Fibroblast of the aortic adventitia (primary cell): ENCODE data around the gene SYDE1. TPM values are rescaled to one million over a fixed set of nuclear protein-coding genes. Genes with fewer than 3 reads are reported as not detected.
A peak's percentile ranks its signal among the peaks of the same experiment; 100 is the strongest.

ENCODE experiments used
- DNase-seq: peaks from one replicate; pipeline ENCODE4 v3.0.0-alpha.2; 2010; ENCODE audit warnings: low read depth
- H3K4me3 ChIP-seq: 2 replicates; pipeline ENCODE4 v1.5.1; 2011; ENCODE audit warnings: low read depth, mild to moderate bottlenecking, control low read depth, low read length, moderate library complexity
- small RNA-seq: library from RNA; depleted of rRNA; stranded (forward); fragments of <200 nt; gene quantifications from one replicate; pipeline ENCODE3, GENCODE V24; 2012
- total RNA-seq: library from RNA; depleted of rRNA; stranded (reverse); fragments of >200 nt; gene quantifications from 2 replicates; pipeline ENCODE4 v1.2.3, GENCODE V29; 2012; ENCODE audit warnings: low replicate concordance
- TF ChIP-seq, protein P1 (sequence below): IDR thresholded peaks from 2 replicates; pipeline ENCODE4 v1.5.1; 2011; ENCODE audit warnings: mild to moderate bottlenecking, low read length, control low read depth, inconsistent platforms; ENCODE audit not compliant: insufficient read depth

Gene SYDE1
- total RNA-seq, 1 donor, result 36.2 TPM

DNA sequence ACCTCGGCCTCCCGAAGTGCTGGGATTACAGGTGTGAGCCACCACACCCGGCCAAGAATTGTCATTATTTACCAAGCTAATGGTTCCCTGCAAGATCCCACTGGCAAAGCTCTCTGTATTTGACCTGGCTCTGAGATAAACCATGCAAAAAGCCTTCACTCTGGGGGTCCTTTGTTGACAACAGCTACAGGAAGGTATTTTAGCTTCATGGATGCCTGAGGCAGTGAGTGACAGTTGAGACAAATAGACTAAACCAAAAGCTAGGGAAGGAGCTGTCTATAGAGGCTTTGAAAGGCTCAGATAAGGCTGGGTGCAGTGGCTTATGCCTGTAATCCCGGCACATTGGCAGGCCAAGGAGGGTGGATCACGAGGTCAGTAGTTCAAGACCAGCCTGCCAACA lies 48.1 kb downstream of the SYDE1 start:
- no peak for DNase-seq
- no peak overlapping the region for H3K4me3 ChIP-seq
- TF ChIP-seq, protein P1, sequence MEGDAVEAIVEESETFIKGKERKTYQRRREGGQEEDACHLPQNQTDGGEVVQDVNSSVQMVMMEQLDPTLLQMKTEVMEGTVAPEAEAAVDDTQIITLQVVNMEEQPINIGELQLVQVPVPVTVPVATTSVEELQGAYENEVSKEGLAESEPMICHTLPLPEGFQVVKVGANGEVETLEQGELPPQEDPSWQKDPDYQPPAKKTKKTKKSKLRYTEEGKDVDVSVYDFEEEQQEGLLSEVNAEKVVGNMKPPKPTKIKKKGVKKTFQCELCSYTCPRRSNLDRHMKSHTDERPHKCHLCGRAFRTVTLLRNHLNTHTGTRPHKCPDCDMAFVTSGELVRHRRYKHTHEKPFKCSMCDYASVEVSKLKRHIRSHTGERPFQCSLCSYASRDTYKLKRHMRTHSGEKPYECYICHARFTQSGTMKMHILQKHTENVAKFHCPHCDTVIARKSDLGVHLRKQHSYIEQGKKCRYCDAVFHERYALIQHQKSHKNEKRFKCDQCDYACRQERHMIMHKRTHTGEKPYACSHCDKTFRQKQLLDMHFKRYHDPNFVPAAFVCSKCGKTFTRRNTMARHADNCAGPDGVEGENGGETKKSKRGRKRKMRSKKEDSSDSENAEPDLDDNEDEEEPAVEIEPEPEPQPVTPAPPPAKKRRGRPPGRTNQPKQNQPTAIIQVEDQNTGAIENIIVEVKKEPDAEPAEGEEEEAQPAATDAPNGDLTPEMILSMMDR, result no peak

DNA sequence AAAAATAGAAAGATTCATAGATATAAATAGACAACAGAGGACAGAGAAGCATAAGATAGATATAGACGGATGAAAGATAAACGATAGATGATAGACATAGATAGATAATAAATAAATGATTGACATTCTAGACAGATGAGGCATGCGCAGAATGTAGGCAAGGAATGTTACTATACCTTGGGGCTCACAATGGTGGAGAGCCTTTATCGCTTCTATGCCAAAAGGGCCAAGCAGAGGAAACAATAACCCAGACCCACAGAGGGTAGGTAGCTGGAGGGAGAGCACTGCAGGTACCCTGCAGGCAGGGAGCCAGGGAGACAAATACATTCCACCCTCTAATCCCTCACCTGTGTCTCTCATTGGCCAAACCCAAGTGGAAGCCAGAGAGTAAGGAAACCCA lies 49.2 kb downstream of the SYDE1 start:
- TF ChIP-seq, protein P1, result no peak
- DNase-seq, result no peak
- H3K4me3 ChIP-seq, result no peak overlapping the region

DNA sequence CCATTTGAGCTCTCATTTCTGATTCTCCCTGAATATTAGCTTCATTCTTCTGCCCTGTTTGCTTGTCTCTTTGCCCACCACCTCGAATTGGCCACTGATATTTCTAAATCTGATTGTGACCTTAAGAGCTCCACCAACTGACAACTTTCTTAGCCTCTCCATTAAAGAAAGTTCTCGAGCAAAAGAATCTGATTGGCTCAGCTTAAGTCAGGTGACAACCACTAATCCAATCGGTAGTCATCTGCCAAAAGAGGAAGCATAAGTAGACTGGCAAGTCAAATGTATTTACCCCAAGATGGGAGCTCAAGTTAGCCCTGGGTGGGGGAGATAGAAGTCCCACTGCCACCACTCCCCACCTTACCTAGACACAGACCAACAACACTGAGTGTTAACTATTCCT lies 52.0 kb downstream of the SYDE1 start:
- no peak for DNase-seq

DNA sequence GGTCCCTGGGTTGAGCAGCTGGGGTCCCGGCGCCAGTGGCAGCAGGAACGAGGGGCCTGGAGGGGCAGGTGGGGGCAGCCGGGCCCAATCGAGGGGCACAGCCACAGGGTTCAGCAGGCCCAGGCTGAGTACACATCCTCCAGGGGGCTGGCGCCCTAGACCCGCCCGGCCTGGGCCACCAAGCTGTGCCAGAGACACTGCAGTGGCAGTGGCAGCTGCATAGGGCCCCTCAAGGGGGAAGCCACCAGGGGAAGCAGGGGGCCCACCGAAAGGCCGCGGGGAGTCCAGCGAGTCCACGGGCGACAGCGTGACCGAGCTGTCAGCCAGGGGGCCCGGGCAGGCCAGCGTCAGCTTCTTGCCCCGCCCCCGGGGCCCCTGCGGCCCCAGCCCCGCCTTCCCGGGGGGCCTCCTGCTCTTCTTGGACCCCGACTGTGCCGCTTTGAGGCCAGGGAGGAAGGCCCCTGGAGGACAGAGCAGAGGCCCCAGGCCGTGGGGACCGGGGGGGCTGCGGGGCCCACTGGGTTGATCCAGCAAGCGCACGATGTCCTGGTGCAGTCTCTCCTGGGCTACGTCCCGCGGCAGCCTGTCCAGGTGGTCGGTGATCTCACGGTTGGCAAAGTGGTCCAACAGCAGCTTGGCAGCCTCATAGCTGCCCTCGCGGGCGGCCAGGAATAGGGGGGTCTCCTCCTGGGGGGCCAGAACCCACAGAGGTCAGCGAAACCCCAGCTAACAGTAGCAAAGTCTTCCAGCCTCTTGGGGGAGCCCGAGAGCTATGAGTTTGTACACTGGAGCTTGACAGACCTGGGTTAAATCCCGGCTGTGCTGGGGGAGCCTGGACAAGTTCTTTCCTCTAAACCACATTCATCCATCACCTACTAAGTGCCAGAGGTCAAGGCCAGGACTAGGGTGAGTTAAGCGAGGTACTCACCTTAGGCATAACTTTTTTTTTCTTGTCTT lies 54.1 kb downstream of the SYDE1 start:
- no peak overlapping the region for H3K4me3 ChIP-seq
- TF ChIP-seq, protein P1, result peak; percentile 51
- DNase-seq, result peak; percentile 49

More for the DNA sequence above, 52.0 kb downstream of the SYDE1 start:
- TF ChIP-seq, protein P1, result no peak
- H3K4me3 ChIP-seq, result no peak overlapping the region

Small RNA genes within 50 kb of the gene (small RNA-seq; reads per million reads assigned to genes)
- gene RNU6-782P, result not detected

Other genes starting within 250 kb of the SYDE1 start
- not detected in 2 replicates for gene OR7A17, start 221.3 kb upstream of the SYDE1 start, total RNA-seq
- not detected in 2 replicates for gene OR7C2, start 165.9 kb upstream of the SYDE1 start, total RNA-seq
- not detected in 2 replicates for gene SLC1A6, start 127.5 kb upstream of the SYDE1 start, total RNA-seq
- gene CASP14, start 57.9 kb upstream of the SYDE1 start, total RNA-seq, result not detected in 2 replicates
- not detected in 2 replicates for gene OR1I1, start 25.2 kb upstream of the SYDE1 start, total RNA-seq
- gene NOTCH3, start 93.6 kb downstream of the SYDE1 start, total RNA-seq, result 39.4 and 44.4 TPM in 2 replicates
- 0.09 TPM in 1 of 2 replicates, not detected in the other for gene EPHX3, start 125.0 kb downstream of the SYDE1 start, total RNA-seq
- gene BRD4, start 225.1 kb downstream of the SYDE1 start, total RNA-seq, result 15.5 and 25.3 TPM in 2 replicates